ENCODE measurements around the gene ZDHHC16.
"Not testable (repeated sequence)": the region's sequence is repeated elsewhere in the genome, so short reads cannot be mapped to it uniquely, and the experiment has no call there.

Gene ZDHHC16

DNA sequence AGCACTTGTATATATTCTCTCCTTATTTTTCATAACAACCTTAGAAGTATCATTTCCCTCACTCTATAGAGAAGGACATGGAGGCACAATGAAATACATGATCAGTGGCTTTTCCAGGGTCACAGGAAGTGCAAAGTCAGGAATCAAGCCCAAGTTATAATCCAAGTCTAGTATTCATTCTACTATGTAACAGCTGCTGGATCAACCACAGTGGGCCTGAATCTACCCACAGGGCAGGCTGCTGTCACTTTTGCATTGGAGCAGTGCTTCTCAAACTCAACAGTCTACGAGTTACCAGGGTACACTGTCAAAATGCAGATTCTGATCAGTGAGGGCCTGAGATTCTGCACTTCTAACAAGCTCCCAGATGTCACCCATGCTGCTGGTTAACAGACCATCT is 18.3 kb downstream of the ZDHHC16 start:
- TF ChIP-seq, protein P1, sequence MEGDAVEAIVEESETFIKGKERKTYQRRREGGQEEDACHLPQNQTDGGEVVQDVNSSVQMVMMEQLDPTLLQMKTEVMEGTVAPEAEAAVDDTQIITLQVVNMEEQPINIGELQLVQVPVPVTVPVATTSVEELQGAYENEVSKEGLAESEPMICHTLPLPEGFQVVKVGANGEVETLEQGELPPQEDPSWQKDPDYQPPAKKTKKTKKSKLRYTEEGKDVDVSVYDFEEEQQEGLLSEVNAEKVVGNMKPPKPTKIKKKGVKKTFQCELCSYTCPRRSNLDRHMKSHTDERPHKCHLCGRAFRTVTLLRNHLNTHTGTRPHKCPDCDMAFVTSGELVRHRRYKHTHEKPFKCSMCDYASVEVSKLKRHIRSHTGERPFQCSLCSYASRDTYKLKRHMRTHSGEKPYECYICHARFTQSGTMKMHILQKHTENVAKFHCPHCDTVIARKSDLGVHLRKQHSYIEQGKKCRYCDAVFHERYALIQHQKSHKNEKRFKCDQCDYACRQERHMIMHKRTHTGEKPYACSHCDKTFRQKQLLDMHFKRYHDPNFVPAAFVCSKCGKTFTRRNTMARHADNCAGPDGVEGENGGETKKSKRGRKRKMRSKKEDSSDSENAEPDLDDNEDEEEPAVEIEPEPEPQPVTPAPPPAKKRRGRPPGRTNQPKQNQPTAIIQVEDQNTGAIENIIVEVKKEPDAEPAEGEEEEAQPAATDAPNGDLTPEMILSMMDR (IDR thresholded peaks at IDR 0.05; ENCODE audit: extremely low read depth, missing control alignments), result no peak
- DNase-seq (ENCODE audit: low spot score), result no peak

DNA sequence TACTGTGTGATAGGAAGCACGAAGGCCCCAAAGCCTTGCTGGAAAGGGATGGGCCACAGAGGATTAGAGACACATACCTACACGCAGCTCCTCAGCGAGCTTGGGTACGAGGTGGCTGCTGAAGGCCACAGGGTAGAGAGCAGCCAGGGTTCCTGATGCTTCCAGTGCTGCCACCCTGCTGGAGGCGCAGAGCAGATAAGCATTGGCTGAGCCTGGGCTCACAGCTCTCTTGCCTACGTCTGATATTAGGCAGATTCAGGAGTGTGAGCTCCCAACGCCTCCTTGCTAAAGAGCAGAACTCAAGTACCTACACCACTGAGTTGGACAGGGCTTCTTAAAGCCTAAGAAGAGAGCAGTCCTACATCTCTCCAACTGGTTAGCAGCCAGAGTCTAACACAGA is 20.0 kb downstream of the ZDHHC16 start:
- DNase-seq (ENCODE audit: low spot score), result no peak
- TF ChIP-seq, protein P1 (IDR thresholded peaks at IDR 0.05; ENCODE audit: extremely low read depth, missing control alignments), result no peak

DNA sequence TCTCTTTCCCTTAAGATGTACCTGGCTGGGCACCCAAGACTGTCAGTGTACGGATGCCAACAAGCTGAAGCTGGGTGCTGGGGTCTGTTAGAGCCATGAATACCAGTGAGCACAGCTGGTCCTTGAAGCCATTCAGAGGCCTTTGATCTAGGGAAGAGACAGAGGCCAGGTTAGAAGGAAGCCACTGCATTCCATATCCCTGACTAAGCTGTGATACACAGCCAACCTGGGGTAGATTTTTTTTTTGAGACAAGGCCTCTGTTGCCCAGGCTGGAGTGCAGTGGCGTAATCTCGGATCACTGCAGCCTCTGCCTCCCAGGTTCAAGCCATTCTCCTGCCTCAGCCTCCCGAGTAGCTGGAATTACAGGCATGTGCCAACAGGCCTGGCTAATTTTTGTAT is 20.8 kb downstream of the ZDHHC16 start:
- DNase-seq (ENCODE audit: low spot score), result no peak
- TF ChIP-seq, protein P1 (IDR thresholded peaks at IDR 0.05; ENCODE audit: extremely low read depth, missing control alignments), result no peak

DNA sequence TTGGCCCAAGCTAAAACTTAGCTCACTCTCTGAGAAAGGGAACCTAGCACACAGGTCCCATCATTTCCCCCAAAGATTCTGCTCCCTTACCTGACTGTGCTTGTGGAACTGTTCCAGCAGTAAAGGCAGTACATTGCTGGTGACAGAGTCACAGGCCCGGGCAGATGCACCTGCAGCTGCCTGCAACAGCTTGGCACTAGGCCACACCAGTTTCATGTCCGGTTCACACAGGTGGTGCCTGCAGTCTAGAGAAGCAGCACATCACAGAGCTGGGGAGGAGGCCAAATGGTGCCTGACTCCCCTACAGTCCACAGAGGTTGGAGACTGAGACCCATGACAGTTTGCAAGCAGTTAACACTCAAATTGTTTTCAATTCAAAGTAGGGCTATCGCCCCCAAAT is 22.2 kb downstream of the ZDHHC16 start:
- TF ChIP-seq, protein P1 (IDR thresholded peaks at IDR 0.05; ENCODE audit: extremely low read depth, missing control alignments), result no peak
- no peak for DNase-seq (ENCODE audit: low spot score)

DNA sequence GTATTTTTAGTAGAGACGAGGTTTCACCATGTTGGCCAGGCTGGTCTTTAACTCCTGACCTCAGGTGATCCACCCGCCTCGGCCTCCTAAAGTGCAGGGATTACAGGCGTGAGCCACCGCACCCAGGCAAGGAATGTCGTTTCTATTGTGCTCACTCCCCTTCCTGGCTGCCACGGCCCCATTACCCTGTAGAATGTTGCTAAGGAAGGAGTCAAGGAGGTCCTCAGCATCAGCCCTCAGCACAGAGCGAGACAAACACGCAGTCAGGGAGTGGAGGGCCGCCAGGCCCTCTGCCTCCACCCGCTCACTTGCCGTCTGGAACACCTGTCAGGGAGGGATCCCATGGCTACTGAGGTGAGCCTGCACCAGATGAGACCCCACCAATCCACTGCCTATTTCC is 22.8 kb downstream of the ZDHHC16 start:
- not testable (repeated sequence) for DNase-seq (ENCODE audit: low spot score)

DNA sequence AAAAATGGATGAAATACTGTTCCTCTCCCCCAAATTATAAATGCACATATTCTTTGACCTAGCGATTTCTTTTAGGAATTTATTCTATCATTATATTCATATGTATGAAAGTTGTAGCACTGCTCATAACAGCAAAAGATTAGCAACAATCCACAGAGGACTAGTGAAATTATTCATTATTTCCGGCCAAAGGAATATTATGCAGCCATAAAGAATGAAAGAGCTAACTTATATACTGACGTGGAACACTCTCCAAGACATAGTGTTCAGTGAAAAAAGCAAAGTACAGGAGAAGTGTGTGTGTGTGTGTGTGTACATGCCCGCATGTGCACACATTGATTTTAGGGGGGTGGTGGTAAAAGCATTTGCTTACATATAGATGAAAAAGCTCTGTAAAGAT is 28.9 kb downstream of the ZDHHC16 start:
- no peak for DNase-seq (ENCODE audit: low spot score)
- TF ChIP-seq, protein P1 (IDR thresholded peaks at IDR 0.05; ENCODE audit: extremely low read depth, missing control alignments), result no peak

DNA sequence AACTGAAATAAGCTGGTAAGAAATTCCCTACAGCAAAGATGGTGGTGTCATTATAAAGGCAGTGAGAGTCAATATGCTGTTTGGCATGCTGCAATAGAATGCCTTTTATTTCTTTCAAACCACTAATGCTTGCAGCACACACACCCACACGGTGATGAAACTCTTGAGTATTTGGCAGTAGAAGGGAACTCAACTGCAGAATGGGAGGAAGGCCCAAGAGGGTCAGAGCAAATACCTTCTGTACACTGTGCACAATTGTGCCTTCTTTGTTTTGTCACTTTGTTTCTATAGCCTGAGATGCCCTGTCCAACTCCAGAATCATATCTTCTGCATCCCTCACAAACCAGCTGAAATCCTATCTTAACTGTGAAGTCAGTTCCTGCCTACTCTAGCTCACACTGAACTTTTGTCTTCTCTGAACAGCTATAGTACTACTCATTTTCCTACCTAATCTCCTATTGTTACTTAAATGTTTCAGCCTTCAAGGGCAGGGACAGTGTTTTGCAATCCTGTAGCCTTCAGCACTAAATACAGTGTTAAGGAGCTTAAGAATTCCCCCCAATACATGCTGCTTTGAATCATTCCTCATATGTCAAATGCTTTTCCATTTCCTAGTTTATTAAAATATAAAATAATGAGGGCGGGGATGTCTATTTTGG is 30.1 kb downstream of the ZDHHC16 start:
- DNase-seq (ENCODE audit: low spot score), result no peak

DNA sequence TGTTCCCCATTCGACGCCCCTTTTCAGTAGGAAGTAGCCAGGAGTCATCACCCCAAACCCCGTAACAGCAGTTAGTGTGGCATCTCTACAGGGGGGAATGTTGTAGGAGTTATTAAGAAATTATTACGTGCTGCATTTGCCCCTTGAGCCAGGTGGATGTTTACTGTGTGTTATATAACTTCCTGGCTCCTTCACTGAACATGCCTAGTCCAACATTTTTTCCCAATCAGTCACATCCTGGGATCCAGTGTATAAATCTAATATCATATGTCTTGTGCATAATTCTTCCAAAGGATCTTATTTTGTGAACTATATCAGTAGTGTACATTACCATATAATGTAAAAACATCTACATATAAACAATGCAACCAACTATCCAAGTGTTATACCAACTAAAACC is 33.4 kb downstream of the ZDHHC16 start:
- DNase-seq (ENCODE audit: low spot score), result not testable (repeated sequence)

More for the DNA sequence above, 30.1 kb downstream of the ZDHHC16 start:
- TF ChIP-seq, protein P1 (IDR thresholded peaks at IDR 0.05; ENCODE audit: extremely low read depth, missing control alignments), result no peak
